Lower leg skin (tissue), 3 donors: ENCODE measurements around the gene FHOD3.

Experiments
- POLR2A ChIP-seq, 2 donors: fragments of 450-650 bp; IDR thresholded peaks; one replicate each; pipeline ENCODE4 v1.6.1; 2016 to 2017; ENCODE audit warnings: antibody characterized with exemption in 2 of 2, mild to moderate bottlenecking in 1 of 2, moderate library complexity in 1 of 2
- TF ChIP-seq, protein P1 (sequence below), 3 donors: fragments of 450-650 bp; IDR thresholded peaks; one replicate each; pipeline ENCODE4 v1.5.1; 2016; ENCODE audit warnings: antibody characterized with exemption in 3 of 3, mild to moderate bottlenecking in 3 of 3, moderate library complexity in 2 of 3

- TF ChIP-seq, protein P1, sequence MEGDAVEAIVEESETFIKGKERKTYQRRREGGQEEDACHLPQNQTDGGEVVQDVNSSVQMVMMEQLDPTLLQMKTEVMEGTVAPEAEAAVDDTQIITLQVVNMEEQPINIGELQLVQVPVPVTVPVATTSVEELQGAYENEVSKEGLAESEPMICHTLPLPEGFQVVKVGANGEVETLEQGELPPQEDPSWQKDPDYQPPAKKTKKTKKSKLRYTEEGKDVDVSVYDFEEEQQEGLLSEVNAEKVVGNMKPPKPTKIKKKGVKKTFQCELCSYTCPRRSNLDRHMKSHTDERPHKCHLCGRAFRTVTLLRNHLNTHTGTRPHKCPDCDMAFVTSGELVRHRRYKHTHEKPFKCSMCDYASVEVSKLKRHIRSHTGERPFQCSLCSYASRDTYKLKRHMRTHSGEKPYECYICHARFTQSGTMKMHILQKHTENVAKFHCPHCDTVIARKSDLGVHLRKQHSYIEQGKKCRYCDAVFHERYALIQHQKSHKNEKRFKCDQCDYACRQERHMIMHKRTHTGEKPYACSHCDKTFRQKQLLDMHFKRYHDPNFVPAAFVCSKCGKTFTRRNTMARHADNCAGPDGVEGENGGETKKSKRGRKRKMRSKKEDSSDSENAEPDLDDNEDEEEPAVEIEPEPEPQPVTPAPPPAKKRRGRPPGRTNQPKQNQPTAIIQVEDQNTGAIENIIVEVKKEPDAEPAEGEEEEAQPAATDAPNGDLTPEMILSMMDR (IDR thresholded peaks at IDR 0.05): no peak
- no peak for TF ChIP-seq POLR2A (IDR thresholded peaks at IDR 0.05)
Measured at GRCh38 chr18:36643061-36643460, 345.5 kb downstream of the FHOD3 start.
